Measurements from ENCODE around the gene SLC25A52.

- TF ChIP-seq NR1H2 (CRISPR knock-in tag; IDR thresholded peaks at IDR 0.05): no peak
- TF ChIP-seq NFYB (CRISPR knock-in tag; conservative IDR thresholded peaks at IDR 0.05; ENCODE audit: low read depth): no peak
- TF ChIP-seq MAX (CRISPR knock-in tag; IDR thresholded peaks at IDR 0.05): no peak
- TF ChIP-seq, protein P1, sequence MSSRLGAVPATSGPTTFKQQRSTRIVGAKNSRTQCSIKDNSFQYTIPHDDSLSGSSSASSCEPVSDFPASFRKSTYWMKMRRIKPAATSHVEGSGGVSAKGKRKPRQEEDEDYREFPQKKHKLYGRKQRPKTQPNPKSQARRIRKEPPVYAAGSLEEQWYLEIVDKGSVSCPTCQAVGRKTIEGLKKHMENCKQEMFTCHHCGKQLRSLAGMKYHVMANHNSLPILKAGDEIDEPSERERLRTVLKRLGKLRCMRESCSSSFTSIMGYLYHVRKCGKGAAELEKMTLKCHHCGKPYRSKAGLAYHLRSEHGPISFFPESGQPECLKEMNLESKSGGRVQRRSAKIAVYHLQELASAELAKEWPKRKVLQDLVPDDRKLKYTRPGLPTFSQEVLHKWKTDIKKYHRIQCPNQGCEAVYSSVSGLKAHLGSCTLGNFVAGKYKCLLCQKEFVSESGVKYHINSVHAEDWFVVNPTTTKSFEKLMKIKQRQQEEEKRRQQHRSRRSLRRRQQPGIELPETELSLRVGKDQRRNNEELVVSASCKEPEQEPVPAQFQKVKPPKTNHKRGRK (CRISPR knock-in tag; IDR thresholded peaks at IDR 0.05; ENCODE audit: borderline replicate concordance): no peak
- no peak for TF ChIP-seq CTCF (IDR thresholded peaks at IDR 0.05)
- TF ChIP-seq, protein P2, sequence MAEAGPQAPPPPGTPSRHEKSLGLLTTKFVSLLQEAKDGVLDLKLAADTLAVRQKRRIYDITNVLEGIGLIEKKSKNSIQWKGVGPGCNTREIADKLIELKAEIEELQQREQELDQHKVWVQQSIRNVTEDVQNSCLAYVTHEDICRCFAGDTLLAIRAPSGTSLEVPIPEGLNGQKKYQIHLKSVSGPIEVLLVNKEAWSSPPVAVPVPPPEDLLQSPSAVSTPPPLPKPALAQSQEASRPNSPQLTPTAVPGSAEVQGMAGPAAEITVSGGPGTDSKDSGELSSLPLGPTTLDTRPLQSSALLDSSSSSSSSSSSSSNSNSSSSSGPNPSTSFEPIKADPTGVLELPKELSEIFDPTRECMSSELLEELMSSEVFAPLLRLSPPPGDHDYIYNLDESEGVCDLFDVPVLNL (CRISPR knock-in tag; IDR thresholded peaks at IDR 0.05; ENCODE audit: borderline replicate concordance, low read depth): no peak
- TF ChIP-seq, protein P3, sequence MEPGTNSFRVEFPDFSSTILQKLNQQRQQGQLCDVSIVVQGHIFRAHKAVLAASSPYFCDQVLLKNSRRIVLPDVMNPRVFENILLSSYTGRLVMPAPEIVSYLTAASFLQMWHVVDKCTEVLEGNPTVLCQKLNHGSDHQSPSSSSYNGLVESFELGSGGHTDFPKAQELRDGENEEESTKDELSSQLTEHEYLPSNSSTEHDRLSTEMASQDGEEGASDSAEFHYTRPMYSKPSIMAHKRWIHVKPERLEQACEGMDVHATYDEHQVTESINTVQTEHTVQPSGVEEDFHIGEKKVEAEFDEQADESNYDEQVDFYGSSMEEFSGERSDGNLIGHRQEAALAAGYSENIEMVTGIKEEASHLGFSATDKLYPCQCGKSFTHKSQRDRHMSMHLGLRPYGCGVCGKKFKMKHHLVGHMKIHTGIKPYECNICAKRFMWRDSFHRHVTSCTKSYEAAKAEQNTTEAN (CRISPR knock-in tag; IDR thresholded peaks at IDR 0.05): no peak
- no peak for TF ChIP-seq PREB (CRISPR knock-in tag; IDR thresholded peaks at IDR 0.05; ENCODE audit: borderline replicate concordance)
Measured at GRCh38 chr18:31783059-31783458, 22.4 kb upstream of the SLC25A52 start.

Data from WTC11 (cell line).